NCI-H446 (cell line): ENCODE results near the gene ENAH.
"Not testable (repeated sequence)": the region's sequence is repeated elsewhere in the genome, so short reads cannot be mapped to it uniquely, and the experiment has no call there.

Experiments
- DNase-seq, 2 experiments: peaks; one replicate each; lab custom pipeline; 2025; lab: John Stamatoyannopoulos, UW

Gene ENAH

DNA sequence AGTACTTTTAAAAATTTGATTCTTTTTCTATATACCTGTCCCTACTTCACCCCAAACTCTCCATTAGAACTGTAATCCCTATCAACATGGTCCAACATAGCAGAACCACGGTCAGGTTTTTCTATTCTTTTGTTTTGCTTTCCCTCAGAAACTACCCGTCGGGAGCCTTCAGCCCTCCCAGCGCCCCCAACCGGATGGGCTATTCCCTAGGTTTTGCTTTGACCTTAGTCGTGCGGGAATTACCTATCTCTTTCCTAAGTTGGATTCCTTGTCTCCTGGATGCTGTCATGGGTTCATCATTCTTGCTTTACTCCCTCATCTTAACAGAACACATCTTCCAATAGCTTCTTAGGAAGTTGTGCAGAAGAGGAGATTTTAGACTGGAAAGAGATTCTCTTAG lies 127.5 kb downstream of the ENAH start:
- no peak for DNase-seq

DNA sequence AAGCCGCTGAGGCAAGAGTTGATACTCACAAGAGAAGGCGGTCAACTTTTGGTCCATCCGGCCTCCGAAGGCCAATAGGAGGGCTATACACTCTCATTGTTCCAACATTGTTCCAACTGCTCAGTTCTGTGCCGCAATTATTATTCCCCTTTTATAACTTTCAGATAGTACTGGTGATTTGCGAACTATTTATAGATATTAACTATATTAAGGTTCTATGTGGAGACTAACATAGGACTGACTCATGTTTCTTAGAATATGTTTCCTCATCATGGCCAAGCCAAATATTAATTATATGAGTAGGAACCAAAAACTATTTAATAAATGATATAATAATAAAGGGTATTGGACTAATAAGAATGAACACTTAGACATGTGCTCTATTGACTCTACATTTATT lies 128.4 kb downstream of the ENAH start:
- DNase-seq = no peak

DNA sequence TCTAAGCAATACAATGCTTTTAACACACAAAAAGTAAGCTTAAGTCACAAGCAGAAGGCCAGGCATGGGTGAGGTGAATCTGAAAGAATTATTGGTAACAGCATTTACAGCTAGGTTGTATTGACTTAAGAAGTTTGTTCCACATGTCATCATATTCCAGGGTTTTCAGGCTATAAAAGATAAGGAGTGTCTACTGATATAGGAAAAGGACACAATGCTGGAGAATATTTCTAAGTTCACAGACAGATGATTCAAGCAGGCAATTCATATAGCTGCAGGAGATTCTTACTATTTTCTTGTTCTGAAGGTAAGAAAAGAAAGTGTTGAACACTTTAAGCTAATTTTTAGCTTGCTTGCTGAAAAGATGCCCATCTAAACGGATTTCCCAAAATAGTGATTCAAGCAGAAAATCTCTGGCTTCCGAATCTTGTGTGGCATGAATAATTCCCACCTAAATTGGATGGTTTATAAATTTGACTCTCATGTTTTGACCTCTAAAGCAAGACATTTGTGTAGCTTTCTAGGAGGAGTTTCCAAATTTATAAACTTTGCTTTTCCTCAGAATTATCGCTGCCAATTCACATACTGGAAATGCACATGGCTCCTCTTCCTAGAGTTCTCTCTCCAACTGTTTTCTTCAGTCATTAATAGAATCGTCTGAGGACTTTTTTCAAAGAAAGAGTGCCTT lies 129.5 kb downstream of the ENAH start:
- DNase-seq = no peak

DNA sequence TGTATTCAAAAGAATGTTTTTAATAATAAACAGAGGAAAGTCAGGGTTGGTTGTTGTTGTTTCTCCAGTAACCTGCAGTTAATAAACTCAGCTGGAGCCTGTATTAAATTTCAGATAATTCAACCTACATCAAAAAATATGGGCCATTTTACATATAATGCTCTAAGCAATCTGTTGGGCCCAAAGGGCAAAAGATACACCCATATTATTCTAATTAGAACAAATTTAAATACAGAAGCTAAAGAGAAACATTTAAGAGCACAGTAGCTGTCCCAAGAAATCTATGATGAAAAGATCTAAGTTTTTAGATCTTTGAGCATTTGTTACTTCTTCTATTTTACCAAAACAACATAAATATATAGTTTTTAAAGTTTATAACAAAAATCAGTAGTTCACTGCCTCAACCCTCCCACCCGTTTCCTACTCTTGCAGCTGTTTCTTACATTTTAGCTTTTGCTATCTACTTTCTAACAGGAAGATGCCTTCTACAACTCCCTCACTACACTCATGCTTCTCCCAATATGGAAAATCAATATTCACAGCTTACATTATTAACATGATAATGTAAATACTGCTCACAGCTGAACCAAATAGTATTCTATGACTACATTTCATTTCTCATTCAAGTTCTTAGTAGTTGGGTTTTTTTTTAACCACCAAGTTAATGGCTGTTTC lies 130.2 kb downstream of the ENAH start:
- no peak for DNase-seq

DNA sequence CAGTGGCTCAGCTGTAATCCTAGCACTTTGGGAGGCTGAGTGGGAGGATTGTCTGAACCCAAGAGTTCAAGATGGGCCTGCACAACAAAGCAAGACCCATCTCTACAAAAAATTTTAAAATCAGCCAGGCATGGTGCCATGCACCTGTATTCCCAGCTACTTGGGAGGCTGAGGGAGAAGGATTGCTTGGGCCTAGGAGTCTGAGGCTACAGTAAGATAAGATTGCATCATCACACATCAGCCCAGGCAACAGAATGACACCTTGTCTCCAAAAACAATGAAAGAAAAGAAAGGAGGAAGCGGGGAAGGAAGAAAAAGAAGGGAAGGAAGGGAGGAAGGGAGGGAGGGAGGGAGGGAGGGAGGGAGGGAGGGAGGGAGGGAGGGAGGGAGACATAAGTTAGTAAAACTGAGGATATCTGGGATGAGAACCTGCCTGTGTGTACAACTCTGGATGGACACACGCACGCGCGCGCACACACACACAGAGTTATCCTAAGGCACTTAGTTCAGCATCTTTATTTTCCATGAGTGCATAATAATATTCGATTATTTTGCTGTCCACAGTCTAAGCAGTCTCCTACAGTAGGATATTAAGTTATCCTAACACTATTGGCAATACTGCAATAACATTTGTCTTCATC lies 132.2 kb downstream of the ENAH start:
- no peak for DNase-seq

DNA sequence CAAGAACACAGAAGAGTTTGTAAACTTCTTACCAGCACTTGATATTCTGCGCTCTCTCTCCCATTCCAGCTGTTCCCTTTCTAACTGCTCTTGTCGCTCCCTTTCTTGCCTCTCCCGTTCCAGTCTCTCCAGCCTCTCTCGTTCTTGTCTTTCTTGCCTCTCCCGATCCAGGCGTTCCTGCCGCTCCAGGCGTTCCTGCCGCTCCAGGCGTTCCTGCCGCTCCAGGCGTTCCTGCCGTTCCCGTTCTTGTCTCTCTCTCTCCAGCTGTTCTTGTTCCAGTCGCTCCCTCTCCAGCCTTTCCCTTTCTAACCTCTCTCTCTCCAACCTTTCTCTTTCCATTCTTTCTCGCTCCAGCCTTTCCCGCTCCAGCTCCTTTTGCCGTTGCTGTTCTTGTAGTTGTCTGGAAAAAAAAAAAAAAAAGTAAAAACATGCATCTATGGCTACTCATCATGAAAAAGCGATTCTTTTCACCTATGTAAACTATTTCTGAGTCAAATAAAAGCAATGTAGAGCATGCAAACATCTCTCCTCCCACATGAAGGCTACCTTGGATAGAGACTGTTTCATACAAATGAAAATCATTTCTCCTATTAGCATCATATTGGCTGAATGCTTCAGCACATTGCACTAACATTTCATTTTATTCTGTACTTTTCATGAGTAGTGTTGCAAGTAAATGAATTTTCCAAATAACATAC lies 133.6 kb downstream of the ENAH start:
- DNase-seq = no peak

DNA sequence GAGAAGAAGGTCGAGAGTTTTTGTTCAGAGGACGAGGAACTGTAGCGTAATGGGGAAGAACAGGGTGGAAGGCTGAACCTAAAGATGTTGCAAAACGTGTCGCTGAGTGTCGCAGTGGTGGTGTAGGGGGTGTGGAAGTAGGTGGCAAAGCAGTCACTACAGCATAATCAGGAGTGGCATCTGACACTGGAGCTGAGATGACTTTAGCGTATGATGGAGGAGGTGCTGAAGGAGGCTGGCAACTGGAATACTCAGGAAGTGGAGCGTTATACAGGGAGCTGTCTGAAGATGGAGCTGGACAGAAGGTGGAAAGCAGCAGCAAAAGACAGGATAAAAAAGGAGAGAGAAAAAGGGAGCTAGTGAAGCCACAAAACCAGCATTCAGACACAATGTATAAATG lies 135.2 kb downstream of the ENAH start:
- DNase-seq = no peak

DNA sequence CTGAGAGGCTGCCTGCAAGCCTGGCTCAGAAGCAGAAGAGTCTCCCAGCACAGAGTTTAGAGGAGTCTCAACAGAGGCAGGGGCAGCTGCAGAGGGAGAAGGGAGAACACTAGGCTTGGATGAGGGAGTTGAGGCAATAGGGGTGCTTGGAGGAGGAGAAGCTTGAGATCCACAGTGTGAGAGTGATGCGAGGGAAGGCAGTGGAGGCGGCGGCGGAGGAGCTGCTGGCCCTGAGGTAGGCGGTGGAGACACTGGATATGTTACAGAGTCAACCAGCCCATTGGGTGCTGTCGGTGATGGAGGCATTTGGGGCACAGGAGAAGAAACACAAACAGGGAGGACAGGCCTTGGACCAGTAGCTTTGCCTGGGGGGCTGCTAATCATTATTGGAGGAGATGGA lies 135.7 kb downstream of the ENAH start:
- DNase-seq = no peak

DNA sequence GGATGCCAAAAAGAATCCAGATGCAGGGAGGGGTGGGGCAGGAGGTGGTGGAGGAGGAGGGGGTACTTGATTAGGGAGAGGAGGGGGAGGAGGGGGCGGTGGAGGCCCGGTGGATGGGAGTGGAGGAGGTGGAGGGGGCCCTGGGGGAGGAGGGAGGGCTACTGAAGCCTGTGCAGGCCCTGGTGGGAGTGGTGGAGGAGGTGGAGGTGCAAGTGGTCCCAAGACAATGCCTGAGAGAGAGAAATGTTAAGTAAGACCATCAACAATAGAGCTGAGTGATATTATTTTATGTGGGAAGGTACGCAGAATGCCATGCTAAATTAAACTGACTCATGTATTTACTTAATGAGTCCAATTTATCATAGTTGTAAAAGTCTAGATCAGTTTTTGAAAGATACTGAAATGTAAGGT lies 138.2 kb downstream of the ENAH start:
- no peak for DNase-seq

DNA sequence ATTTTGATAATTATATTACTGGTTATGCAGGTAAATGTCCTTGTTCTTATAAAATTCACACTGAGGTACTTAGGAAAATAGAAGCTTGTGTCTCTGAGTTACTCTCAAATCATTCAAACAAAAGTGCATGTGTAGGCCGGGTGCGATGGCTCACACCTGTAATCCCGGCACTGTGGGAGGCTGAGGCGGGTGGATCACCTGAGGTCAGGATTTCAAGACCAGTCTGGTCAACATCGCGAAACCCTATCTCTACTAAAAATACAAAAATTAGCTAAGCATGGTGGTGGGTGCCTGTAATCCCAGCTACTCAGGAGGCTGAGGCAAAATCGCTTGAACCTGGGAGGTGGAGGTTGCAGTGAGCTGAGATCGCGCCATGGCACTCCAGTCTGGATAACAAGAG lies 139.3 kb downstream of the ENAH start:
- DNase-seq = not testable (repeated sequence)

DNA sequence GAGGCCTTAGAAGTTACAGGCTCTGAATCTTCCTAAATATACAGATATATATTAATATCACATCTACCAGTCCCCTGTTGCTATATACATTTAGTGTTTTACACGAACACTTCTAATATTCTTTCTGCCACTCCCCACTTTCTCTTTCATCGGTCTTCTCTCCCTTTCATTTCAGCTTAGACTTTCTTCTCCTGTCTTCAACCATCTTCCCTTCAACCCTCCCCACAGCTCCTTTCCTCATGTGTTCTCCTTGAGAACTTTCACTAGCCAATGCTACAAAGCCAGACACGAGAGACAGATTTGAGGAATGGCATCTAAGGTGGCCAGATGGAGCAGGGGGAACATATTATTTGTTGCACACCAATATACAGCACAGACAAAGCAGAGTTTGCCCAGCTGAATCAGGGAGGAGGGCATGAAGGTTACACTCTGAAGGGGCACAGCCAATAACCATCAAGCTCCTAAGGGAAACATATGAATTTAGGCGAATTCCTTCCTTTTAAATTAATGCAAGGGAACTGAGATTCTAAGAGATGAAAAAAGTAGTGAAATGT lies 141.0 kb downstream of the ENAH start:
- DNase-seq = no peak

DNA sequence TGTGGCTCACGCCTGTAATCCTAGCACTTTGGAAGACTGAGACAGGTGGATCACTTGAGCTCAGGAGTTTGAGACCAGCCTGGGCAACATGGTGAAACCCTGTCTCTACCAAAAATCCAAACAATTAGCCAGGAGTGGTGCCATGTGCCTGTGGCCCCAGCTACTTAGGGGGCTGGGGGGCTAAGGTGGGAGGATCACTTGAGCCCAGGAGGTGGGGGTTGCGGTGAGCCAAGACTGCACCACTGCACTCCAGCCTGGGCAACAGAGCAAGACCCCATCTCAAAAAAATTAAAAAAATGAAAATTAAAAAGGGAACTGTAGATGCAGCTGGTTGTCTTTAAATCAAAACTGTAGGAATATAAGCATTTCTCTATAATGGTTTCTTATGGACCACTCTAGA lies 142.2 kb downstream of the ENAH start:
- not testable (repeated sequence) for DNase-seq

DNA sequence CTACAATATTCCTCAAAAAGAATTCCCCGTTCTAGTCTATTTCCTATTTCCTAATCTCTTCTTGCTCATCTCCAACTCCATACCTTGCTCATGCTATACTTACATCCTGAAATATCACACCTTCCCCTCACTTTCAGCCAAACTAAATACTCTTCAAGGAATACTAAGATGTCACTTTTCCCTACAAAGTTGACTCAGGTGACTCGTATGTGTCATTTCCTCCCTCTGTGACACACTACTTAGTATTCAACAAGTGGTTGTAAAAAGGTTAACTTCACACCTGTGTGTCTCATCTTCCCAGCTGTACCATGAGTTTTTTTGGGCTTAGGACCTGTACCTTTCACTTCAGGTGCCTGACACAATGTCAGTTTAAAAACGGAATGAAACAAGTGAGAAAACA lies 143.2 kb downstream of the ENAH start:
- DNase-seq = no peak

DNA sequence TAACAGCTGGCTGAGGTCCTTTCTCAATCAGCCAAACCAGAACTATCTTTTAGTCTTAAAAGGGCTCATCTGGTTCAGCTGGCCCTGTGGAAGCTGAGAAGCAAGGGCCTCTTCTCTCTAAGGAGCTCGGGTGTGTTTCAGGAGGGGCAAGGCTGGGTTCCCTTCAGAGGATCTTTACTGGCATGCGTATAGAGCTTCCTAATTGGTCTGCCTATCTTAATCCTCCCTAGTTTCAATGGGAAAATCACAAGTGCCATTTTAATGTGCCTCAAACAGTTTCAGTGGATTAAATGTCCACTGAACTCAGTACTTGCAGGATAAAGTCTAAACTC lies 143.6 kb downstream of the ENAH start:
- DNase-seq = no peak

DNA sequence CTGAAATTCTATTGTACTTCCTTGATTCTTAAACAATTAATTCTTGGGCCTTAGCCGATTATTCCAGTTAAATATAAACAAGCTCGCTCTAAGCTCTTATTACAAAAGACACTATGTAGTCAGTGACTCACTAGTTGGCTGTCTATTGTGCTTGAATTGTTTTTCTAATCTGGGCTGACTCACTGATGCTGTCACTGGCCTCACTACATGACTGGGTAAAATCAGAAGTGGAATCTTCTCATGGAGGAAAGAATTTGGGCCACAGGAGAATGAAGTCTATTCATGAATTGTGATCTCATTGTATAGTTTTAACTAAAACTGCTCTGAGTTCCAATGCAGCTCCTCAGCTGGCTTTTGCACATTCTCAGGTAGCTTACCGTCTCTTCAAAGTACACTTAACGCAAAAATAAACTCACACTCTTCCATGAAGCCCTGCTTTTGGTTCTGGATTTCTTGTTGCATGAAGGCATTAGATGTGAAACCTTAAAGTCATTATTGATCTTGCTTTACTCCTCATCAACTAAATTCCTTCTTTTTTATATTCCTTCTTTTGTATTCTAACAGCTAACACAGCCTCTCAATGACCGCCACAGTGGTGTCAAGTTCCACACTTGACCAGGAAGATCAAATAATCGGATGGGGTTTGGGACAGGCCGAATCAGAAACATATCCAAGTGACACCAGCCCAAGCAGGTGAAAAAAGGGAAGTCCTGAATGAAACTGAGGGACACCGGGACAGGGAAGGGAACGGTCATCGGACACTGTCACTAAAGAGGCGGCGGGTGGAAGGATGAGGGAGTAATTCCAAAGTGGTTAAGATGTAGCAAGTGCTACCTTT lies 144.2 kb downstream of the ENAH start:
- DNase-seq = peak; percentile 9 to 45

DNA sequence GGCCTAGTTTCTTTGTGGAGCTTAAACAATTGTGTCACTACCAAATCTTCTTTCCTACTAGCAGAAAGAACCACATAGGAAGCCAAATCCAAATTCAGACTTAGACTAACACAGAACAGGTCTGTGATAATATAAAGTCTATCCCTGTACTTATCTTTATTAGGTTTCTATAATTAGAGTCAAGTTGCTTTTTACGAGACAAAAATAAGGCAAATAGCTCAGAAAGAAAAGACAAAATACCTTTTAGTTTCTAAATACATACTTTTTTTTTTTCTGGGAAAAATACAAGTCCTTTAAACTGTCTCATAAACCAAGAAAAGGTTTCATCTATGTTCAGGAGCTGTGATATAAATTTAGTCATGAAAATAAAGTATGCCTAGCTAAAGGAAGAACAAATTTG lies 146.2 kb downstream of the ENAH start:
- no peak for DNase-seq

DNA sequence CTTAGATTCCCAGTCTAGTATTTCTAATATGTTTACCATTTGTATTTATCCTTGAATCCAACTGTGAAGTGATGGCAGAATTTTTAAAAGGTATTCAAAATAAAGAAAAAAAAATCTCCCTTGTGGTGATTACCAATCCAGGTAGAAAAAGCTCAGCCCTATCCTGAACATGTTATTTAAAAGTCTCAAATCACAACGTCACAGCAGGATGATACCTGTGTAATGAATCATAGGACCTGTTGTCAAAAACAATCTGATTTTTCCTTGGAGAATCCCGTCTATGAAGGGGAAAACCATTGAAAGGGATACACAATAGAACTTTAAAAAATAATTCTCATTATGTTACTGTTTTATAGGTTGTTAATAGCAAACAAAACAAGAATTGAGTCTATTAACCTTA lies 148.1 kb downstream of the ENAH start:
- DNase-seq = no peak

DNA sequence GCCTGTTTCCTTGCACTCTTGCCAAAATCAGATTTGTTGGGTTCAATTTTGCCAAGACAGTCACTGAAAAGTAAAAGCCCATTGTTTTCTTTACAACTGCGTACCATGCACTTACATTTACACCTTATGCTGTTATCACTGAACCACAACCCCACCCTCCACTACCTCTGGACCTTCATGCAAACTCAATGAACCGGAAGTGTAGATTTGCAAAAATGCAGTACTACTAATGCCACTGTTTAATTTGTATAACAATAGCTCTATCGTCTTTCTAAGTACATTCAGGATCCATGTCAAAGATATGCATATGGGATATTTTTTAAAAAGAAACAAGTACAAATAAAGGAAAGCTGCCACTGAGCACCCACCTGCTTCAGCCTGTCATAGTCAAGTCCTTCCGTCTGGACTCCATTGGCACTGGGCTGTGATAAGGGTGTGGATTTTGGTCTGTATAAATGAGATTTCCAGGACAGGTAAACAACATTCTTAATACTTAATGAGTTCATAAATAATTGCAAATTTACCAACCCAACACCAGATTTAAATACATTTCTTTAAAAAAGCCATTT lies 152.2 kb downstream of the ENAH start:
- no peak for DNase-seq

DNA sequence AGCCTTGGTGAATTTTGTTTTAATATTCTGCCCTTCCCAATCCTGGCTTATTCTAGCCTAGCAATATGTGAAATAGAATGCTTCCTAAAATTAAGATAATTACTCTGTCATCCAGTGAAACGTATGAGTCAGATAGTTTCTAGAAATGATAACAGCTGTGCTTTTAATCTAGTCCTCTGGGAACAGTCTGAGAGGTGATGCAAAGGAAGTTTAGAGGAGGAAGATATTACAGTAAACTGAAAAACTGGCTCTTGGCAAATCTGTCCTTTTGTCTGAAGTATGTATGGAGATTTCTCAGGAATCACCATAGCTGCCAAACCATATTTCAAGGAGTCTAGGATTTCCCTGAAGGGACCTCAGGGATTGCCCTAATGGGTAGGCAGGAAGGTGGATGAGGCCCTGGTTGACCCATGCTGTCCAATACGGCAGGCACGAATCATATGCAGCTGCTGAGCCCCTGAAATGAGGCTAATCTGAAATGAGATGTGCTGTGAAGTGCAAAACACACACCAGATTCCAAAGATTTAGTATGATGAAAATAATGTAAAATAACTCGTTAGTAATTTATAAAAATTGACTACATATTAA lies 154.3 kb downstream of the ENAH start:
- no peak for DNase-seq

DNA sequence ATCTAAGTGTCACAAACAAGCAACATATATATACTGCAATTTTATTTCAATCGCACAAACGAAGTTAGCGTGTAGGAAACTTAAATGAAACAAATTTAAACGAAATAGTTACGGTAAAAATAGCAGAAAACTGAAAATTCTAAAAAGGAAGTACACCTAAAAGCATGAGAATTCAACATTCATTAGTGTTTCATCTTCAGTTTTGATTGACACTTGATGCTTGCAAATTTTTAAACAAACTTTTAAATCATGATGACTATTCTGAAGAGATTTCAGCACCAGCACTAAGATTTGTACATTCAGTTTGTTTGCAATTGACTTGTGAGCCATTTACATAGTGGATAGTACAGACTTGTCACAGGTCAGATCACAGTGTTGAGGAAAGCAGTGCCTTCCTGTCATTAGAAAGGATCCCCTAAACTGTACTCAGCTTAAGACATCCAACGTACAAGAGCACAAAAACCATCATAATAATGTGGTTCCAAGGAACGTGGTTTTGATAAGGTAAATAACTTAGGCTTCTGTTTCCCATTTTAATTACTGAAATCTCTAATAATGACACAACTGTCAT lies 158.0 kb downstream of the ENAH start:
- DNase-seq = no peak
